ENCODE measurements around the gene MYO9B. TPM values are rescaled to one million over a fixed set of nuclear protein-coding genes. Genes with fewer than 3 reads are reported as not detected.

MYO9B gene
- total RNA-seq, 1 donor from 2014 or later, result 83.8 TPM

GRCh38 chr19:17163652-17164051 is 88.1 kb downstream of the MYO9B start:
- peaks cover 39% of the 10 kb centered on the region for H3K36me3 Mint-ChIP-seq
- H3K4me1 Mint-ChIP-seq (ENCODE audit: unreplicated experiment), result no peaks in the 10 kb centered on the region

GRCh38 chr19:17164639-17165038 is 89.1 kb downstream of the MYO9B start:
- Mint-ChIP-seq H3K36me3 (peaks cover 40% of the 10 kb centered on the region), H3K4me1 (ENCODE audit: unreplicated experiment) (no peaks in the 10 kb centered on the region), H3K9me3 (no peaks in the 10 kb centered on the region), H3K27ac (no peak overlapping the region), H3K27me3 (no peaks in the 10 kb centered on the region), H3K4me3 (no peak overlapping the region)
- no peak for DNase-seq (ENCODE audit: extremely low spot score, unreplicated experiment)
- TF ChIP-seq CTCF (conservative IDR thresholded peaks at IDR 0.05), result no peak

More at GRCh38 chr19:17163652-17164051, 88.1 kb downstream of the MYO9B start:
- no peaks in the 10 kb centered on the region for H3K27me3 Mint-ChIP-seq
- no peak for TF ChIP-seq CTCF (conservative IDR thresholded peaks at IDR 0.05)
- no peak for DNase-seq (ENCODE audit: extremely low spot score, unreplicated experiment)
- H3K4me3 Mint-ChIP-seq, result no peak overlapping the region
- H3K9me3 Mint-ChIP-seq, result no peaks in the 10 kb centered on the region
- H3K27ac Mint-ChIP-seq, result no peak overlapping the region

- TF ChIP-seq CTCF (conservative IDR thresholded peaks at IDR 0.05), result no peak
- DNase-seq (ENCODE audit: extremely low spot score, unreplicated experiment), result no peak
- Mint-ChIP-seq H3K4me3 (no peak overlapping the region), H3K36me3 (peaks cover 35% of the 10 kb centered on the region), H3K27ac (no peak overlapping the region), H3K9me3 (no peaks in the 10 kb centered on the region), H3K27me3 (no peaks in the 10 kb centered on the region), H3K4me1 (ENCODE audit: unreplicated experiment) (no peaks in the 10 kb centered on the region)
Measured at GRCh38 chr19:17165715-17166114, 90.1 kb downstream of the MYO9B start.

GRCh38 chr19:17170538-17171297 is 95.1 kb downstream of the MYO9B start:
- Mint-ChIP-seq H3K9me3 (no peaks in the 10 kb centered on the region), H3K36me3 (peaks cover 17% of the 10 kb centered on the region), H3K27me3 (no peaks in the 10 kb centered on the region), H3K27ac (peak overlapping the region; percentile 9), H3K4me1 (ENCODE audit: unreplicated experiment) (no peaks in the 10 kb centered on the region), H3K4me3 (no peak overlapping the region)
- DNase-seq (ENCODE audit: extremely low spot score, unreplicated experiment), result no peak
- TF ChIP-seq CTCF (conservative IDR thresholded peaks at IDR 0.05), result no peak

GRCh38 chr19:17171874-17172273 is 96.3 kb downstream of the MYO9B start:
- no peaks in the 10 kb centered on the region for H3K4me1 Mint-ChIP-seq (ENCODE audit: unreplicated experiment)
- H3K27ac Mint-ChIP-seq, result no peak overlapping the region
- no peak for TF ChIP-seq CTCF (conservative IDR thresholded peaks at IDR 0.05)
- H3K9me3 Mint-ChIP-seq, result no peaks in the 10 kb centered on the region
- no peak for DNase-seq (ENCODE audit: extremely low spot score, unreplicated experiment)
- no peak overlapping the region for H3K4me3 Mint-ChIP-seq
- H3K27me3 Mint-ChIP-seq, result no peaks in the 10 kb centered on the region
- H3K36me3 Mint-ChIP-seq, result peaks cover 16% of the 10 kb centered on the region

All from type B pancreatic cell (in vitro differentiated cells).